IMR-90 (cell line): ENCODE results near the gene SP3.

Experiments used
- CTCF ChIP-seq: conservative IDR thresholded peaks from 2 replicates; pipeline ENCODE4 v1.5.1; 2012; ENCODE audit warnings: mild to moderate bottlenecking, low read depth, low read length, improper control_type of control experiment
- ELK1 ChIP-seq: fragments of 150-350 bp; IDR thresholded peaks from 2 replicates; pipeline ENCODE4 v1.6.1; 2016; ENCODE audit warnings: low read depth, mild to moderate bottlenecking, low read length, moderate library complexity, borderline replicate concordance
- FOS ChIP-seq: fragments of 150-350 bp; IDR thresholded peaks from 2 replicates; pipeline ENCODE4 v1.6.1; 2016; ENCODE audit warnings: low read depth, low read length

GRCh38 chr2:174014011-174014698, 49.0 kb upstream of the SP3 start:
- TF ChIP-seq CTCF (no peak), ELK1 (no peak), FOS (no peak)
